NCI-H2171 treated with DMSO at 0.1 percent for 48 hours (cell line): ENCODE measurements around the gene CD300H.
"Not testable (repeated sequence)": the region's sequence is repeated elsewhere in the genome, so short reads cannot be mapped to it uniquely, and the experiment has no call there.

ENCODE experiments used
- DNase-seq: peaks from one replicate; lab custom pipeline; 2025; lab: John Stamatoyannopoulos, UW

CD300H gene

DNA sequence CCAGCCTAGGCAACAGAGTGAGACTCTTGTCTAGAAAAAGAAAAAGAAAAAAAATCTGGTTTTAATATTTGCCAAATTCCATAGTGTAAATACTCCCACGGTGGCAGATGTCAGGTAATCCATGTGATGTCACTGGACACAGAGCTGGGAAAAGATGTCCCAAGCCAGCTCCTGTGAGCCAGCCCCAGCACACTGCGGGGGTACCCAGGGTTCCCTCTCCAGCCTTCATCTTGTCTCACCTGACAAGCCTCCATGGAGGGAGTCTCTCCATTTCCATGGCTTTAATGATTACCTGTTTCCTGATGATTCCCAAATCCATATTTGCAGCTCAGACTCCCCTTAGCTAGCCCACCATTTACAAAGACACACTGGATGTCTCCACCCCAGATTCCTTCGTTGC, 40.6 kb downstream of the CD300H start:
- no peak for DNase-seq

- no peak for DNase-seq
Observed at GRCh38 chr17:74525781-74526288, 41.5 kb downstream of the CD300H start.

DNA sequence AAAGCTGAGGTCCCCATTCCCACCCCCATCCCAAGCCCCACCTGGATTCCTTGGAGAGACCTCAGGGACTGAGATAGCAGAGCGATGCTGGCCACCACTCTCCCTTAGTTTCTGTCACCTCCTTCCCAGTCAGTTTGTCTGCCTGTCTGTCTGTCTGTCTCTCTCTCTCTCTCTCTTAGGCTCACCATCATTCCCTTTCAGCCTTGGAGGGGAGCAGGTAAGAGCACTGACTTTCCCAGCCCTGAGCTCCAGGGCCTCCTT, 41.9 kb downstream of the CD300H start:
- no peak for DNase-seq

DNA sequence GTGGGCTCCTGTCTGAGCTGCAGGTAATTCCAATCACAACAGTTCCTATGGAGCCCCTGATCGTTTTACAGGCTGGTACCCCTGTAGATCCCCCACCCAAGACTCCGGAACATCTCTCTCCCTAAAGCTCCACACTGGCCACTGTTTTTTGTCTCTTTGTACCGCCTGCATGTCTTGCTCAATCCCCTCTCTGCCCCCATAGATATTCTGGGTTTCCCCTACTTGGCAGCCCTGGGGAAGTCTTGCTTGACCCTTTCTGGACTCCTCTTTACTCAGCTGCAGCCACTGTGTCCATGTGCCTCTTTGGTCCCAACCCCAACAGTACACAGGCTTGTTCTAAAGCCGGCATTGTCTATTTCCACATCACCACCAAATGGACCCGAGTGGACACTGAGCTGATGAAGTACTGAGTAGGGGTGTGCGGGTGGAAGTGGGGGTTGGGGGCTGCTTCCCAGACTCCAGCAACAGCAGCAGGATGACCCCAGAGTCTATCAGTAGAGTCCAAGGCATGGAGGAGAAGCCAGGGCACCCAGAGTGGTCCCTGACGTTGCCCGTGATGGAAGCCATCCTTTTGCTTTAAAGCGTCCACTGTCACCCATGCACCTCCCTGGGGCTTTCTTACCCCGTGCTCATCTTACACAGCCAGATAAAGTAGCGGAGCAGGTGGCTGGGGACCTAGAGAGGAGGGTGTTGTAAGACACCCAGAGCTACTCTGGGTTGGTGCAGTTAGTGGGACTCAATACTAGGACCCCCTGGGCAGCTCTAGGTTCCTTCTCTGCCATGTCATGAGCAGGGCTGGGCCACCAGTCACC, 42.5 kb downstream of the CD300H start:
- no peak for DNase-seq

- DNase-seq: no peak
Observed at GRCh38 chr17:74523308-74523707, 44.0 kb downstream of the CD300H start.

DNA sequence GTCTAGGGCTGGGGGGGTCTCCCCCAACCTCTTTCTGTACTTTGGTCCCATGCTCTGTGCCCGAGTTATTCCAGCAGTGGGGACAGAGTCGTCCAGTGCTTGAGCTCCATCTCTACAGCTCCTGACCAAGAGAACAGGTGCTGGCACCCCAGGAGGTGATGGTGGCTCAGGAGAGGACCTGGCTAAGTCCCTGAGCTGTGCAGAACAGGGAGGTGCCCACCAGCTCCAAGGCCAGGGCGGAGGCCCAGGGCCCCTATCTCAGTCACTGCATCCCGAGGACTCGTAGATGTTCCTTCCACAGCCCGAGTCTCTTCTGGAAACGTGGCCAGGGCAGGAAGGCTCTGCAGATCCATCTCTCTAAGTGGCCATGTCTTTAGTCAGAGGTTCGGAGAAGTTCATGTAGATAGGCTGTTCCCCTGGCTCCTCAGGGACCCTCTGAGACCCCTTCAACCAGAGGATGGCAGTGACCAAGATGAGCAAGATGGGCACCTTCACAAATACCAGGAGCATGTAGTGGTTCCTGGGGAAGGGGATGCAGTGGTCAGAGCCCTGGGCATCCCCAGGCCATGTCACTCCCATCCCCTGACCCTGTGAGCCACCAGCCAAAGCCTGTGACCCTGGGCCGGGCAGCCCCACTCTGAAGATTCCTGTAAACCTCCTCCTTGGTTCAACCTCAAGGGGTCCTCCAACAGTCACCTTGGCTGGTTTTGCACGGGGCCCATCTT, 44.8 kb downstream of the CD300H start:
- no peak for DNase-seq

DNA sequence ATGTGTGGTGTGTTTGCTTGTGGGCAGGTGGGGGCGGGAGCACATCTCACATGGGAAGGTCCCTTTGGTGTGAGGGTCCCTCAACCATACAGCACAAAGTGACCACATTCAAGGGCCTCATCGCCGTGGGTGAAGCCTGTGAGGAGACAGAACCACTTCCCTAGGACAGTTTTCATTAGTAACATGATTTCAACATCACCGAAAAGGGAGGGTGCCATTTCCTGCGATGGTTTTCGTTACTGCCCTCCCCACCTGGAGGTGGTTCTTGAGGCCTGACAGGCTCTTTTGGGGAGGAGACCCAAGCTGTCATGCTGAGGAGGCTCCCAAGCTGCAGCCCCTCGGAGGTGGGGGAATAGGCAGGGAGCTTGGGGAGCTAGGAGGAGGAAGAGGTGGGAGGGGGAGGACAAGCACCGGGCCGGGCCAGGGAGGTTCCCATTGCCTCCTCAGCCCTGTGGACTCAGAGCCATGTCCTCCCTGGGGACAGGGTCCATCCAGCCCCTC, 45.6 kb downstream of the CD300H start:
- DNase-seq: no peak

GRCh38 chr17:74520790-74521480, 46.4 kb downstream of the CD300H start:
- DNase-seq: no peak

GRCh38 chr17:74520016-74520434, 47.3 kb downstream of the CD300H start:
- no peak for DNase-seq

DNA sequence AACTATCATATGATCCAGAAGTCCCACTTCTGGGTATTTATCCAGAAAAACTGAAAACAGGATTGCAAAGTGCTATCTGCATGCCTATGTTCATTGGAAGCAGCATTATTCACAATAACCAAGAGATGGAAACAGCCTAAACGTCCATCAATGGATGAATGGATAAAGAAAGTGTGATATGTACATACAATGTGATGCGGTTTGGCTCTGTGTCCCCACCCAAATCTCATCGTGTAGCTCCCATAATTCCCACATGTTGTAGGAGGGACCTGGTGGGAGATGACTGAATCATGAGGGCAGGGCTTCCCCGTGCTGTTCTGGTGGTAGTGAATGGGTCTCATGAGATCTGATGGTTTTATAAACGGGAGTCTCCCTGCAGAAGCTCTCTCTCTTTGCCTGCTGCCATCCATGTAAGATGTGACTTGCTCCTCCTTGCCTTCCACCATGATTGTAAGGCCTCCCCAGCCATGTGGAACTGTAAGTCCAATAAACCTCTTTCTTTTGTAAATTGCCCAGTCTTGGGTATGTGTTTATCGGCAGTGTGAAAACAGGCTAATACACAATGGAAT, 48.8 kb downstream of the CD300H start:
- not testable (repeated sequence) for DNase-seq

DNA sequence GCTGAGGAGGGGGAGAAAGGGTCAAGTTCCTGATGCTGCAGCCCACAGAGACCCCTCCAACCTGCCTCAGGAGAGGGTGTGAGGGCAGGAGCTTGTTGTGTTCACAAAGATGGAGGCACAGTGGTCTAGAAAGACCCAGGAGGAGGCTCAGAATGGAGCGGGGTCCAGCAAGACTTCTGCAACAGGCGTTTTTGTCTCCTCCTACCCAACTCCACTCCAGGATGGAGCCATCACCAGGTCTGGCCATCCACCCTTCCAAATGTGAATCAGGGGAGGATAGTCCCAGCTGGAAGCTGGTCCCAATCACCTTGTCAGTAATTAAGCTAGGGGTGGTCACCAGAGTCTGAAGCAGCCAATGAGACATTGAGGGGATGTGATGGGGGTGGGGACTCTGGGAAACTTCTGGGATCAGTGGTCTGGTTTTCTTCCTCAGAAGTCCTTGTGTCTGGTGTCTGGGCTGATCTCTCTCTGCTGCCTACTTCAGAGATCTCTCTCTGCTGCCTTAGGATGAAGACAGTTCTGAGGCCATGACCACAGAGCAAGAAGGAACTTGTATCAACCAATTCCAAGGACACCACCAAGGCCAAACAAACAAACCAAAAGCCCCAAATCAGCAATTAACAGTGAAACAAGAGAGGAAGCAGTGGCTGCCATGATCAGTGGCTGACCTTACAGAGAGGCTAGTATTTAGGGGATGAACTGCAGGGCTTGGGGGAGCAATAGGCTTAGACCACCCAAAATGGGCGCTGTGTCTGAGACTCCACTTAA, 50.6 kb downstream of the CD300H start:
- no peak for DNase-seq

DNA sequence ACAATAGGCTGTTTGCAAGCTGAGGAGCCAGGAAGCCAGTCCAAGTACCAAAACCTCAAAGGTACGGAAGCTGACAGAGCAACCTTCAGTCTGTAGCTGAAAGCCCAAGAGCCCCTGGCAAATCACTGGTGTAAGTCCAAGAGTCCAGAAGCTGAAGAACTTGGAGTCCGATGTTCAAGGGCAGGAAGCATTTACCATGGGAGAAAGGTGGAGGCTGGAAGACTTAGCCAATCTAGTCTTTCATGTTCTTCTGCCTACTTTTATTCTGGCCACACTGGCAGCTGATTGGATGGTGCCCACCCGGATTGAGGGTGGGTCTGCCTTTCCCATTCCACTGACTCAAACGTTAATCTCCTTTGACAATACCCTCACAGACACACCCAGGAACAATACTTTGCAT, 51.4 kb downstream of the CD300H start:
- no peak for DNase-seq

- DNase-seq: no peak
Observed at GRCh38 chr17:74514632-74515334, 52.5 kb downstream of the CD300H start.

DNA sequence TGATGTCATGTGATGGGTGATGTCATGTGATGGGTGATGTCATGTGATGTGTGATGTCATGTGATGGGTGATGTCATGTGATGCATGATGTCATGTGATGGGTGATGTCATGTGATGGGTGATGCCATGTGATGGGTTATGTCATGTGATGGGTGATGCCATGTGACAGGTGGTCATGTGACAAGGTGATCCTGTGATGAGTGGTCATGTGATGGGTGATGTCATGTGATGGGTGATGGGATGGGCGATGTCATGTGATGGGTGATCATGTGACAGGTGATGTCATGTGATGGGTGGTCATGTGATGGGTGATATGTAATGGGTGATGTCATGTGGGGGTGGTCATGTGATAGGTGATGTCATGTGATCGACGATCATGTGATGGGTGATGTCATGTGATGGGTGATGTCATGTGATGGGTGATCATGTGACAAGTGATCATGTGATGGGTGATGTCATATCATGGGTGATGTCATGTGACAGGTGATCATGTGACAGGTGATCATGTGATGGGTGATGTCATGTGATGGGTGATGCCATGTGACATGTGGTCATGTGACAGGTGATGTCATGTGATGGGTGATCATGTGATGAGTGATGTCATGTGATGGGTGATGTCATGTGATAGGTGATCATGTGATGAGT, 53.2 kb downstream of the CD300H start:
- DNase-seq: peak; percentile 87

DNA sequence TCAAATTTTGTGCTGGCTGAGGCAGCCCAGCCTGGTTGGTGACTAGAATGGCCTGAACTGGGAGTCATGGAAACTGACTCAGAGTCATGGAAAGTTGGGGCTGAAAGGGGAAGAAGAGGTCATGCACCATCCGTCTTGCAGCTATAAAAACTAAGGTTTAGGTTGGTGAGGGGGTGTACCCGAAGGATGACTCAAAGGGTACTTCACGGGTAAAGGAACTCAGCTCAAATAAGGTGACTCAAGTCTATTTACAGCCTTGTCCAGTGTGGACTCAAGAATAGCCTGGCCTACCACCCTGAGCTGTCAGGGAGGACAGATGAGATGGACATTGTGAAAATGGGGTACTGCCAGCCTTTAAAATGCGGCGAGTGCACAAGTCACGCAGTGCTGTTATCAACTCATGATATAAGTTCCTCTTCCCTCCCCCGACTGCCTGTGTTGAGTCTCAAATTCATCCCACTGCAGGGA, 54.7 kb downstream of the CD300H start:
- no peak for DNase-seq

DNA sequence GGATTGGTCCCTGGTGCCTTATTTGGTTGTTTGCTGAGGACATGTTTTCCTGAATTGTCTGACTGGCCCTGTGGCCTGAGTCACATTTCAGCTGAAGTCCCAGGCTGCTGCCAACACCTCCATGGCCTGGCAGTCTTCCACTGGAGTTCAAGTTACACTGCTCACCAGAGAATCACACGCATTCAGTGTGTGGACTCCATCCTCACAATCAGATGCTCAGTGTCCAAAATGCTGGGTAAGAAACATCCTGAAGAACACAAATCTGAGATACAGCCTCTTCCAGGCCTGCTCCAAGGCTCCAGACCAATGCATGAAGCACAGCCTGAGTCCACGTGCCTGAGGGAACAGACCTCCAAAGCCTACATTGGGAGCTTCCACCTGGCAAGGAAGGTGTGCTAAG, 55.3 kb downstream of the CD300H start:
- no peak for DNase-seq
